NCI-H1694 (cell line): ENCODE measurements around the gene ZYX.

Experiments
- DNase-seq: peaks from one replicate; lab custom pipeline; 2025; lab: John Stamatoyannopoulos, UW

The ZYX gene

GRCh38 chr7:143380646-143381426 lies at the start of gene ZYX:
Gene ZYX (plus strand): TSS chr7:143381345. CDS start chr7:143381572, 227 bp downstream.
- peak; percentile 41 for DNase-seq

GRCh38 chr7:143334244-143334643 lies 46.9 kb upstream of the ZYX start:
- no peak for DNase-seq

- DNase-seq = no peak
These were observed 43.9 kb upstream of the ZYX start for GRCh38 chr7:143337216-143337615.

- DNase-seq = no peak
These were observed 39.3 kb upstream of the ZYX start for GRCh38 chr7:143341842-143342241.

- no peak for DNase-seq
These were observed 37.5 kb upstream of the ZYX start for GRCh38 chr7:143343596-143343995.

- DNase-seq = no peak
These were observed 35.7 kb upstream of the ZYX start for GRCh38 chr7:143345428-143345900.

- DNase-seq = no peak
These were observed 35.1 kb upstream of the ZYX start for GRCh38 chr7:143346018-143346417.

- no peak for DNase-seq
These were observed 33.2 kb upstream of the ZYX start for GRCh38 chr7:143347950-143348349.

- DNase-seq = no peak
These were observed 30.1 kb upstream of the ZYX start for GRCh38 chr7:143351060-143351459.

GRCh38 chr7:143351574-143351973 lies 29.6 kb upstream of the ZYX start:
- no peak for DNase-seq

GRCh38 chr7:143352531-143353002 lies 28.6 kb upstream of the ZYX start:
- no peak for DNase-seq

GRCh38 chr7:143354376-143354775 lies 26.8 kb upstream of the ZYX start:
- DNase-seq = no peak

- no peak for DNase-seq
These were observed 26.2 kb upstream of the ZYX start for GRCh38 chr7:143354965-143355364.

- DNase-seq = no peak
These were observed 25.4 kb upstream of the ZYX start for GRCh38 chr7:143355450-143356385.

- DNase-seq = no peak
These were observed 24.6 kb upstream of the ZYX start for GRCh38 chr7:143356414-143357050.

- no peak for DNase-seq
These were observed 22.5 kb upstream of the ZYX start for GRCh38 chr7:143358626-143359025.

GRCh38 chr7:143359771-143360353 lies 21.3 kb upstream of the ZYX start:
- DNase-seq = no peak

GRCh38 chr7:143360788-143361551 lies 20.2 kb upstream of the ZYX start:
- DNase-seq = no peak

- DNase-seq = no peak
These were observed 19.5 kb upstream of the ZYX start for GRCh38 chr7:143361552-143362130.

- DNase-seq = no peak
These were observed 18.8 kb upstream of the ZYX start, which contains the start of gene FAM131B for GRCh38 chr7:143362131-143363015. Gene FAM131B (minus strand): TSS chr7:143362713. CDS start chr7:143362603, 110 bp downstream.
